Thoracic aorta (tissue), 2 donors: Measurements from ENCODE around the gene MAPKAPK3. TPM values are rescaled to one million over a fixed set of nuclear protein-coding genes. Genes with fewer than 3 reads are reported as not detected.

Experiments
- ATAC-seq: fragments of 150-250 bp; one replicate; pipeline ENCODE4 v1.8.0; 2017; ENCODE audit warnings: low read depth; ENCODE audit not compliant: insufficient number of reproducible peaks, low FRiP score
- DNase-seq: peaks from one replicate; pipeline ENCODE4 v3.0.0-alpha.2; 2020; ENCODE audit warnings: low spot score
- H3K27ac ChIP-seq, 2 donors: fragments of 200-600 bp; sonication (generic); 1 replicate in 1 of 2; 2 replicates in 1 of 2; pipeline ENCODE4 v1.5.1; 2016; ENCODE audit warnings: mild to moderate bottlenecking in 2 of 2, moderate library complexity in 2 of 2
- H3K27me3 ChIP-seq: fragments of 200-600 bp; sonication (generic); replicated peaks from 2 replicates; pipeline ENCODE4 v1.6.0; 2016; ENCODE audit warnings: mild to moderate bottlenecking; ENCODE audit not compliant: insufficient read depth
- H3K36me3 ChIP-seq: fragments of 200-600 bp; sonication (generic); one replicate; pipeline ENCODE4 v1.5.1; 2016
- H3K4me1 ChIP-seq, 2 donors: fragments of 200-600 bp; sonication (generic); 1 replicate in 1 of 2; 2 replicates in 1 of 2; pipeline versions ENCODE4 v1.5.1 to v1.6.0; 2016; ENCODE audit warnings: low read depth in 2 of 2, mild to moderate bottlenecking in 1 of 2; ENCODE audit not compliant: control insufficient read depth in 1 of 2
- H3K4me3 ChIP-seq: fragments of 200-600 bp; sonication (generic); 2 replicates; pipeline ENCODE4 v1.5.1; 2016; ENCODE audit warnings: mild to moderate bottlenecking
- H3K9me3 ChIP-seq: fragments of 200-600 bp; sonication (generic); 2 replicates; pipeline ENCODE4 v1.5.1; 2016
- total RNA-seq, 2 donors: library from RNA; depleted of rRNA; stranded (reverse); fragments of >200 nt; gene quantifications; one replicate each; pipeline versions ENCODE4 v1.1.0 to v1.2.3, GENCODE V29; 2016
- TF ChIP-seq, protein P1 (sequence below): fragments of 200-600 bp; sonication (generic); IDR thresholded peaks from one replicate; pipeline ENCODE4 v1.5.1; 2019; ENCODE audit warnings: antibody characterized with exemption

Gene MAPKAPK3
- total RNA-seq, 2 donors from 2014 or later, result 20.6 to 31.1 TPM

DNA sequence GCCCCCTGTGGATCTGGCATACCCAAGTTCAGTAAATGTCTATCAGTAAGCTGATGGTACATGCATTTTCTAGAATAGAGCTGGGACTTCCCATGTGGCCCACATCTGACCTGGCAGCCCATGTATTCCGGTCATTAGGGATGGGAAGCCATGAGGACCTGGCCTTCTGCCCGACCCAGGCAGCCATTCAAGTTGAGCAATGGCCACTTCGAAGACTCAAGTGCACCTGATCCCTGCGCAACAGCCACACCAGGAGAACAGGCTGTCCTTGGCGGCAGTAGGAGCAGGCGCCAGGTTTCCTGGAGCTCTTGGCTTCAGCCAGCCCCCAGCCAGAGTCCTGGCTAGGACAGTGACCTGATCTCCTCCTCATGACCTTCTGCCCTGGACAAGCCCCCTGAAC lies 33.1 kb upstream of the MAPKAPK3 start:
- H3K27me3 ChIP-seq, result no peaks in the 10 kb centered on the region
- TF ChIP-seq, protein P1, sequence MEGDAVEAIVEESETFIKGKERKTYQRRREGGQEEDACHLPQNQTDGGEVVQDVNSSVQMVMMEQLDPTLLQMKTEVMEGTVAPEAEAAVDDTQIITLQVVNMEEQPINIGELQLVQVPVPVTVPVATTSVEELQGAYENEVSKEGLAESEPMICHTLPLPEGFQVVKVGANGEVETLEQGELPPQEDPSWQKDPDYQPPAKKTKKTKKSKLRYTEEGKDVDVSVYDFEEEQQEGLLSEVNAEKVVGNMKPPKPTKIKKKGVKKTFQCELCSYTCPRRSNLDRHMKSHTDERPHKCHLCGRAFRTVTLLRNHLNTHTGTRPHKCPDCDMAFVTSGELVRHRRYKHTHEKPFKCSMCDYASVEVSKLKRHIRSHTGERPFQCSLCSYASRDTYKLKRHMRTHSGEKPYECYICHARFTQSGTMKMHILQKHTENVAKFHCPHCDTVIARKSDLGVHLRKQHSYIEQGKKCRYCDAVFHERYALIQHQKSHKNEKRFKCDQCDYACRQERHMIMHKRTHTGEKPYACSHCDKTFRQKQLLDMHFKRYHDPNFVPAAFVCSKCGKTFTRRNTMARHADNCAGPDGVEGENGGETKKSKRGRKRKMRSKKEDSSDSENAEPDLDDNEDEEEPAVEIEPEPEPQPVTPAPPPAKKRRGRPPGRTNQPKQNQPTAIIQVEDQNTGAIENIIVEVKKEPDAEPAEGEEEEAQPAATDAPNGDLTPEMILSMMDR, result no peak
- ATAC-seq (no peak), DNase-seq (no peak)
- peaks cover 9% of the 10 kb centered on the region for H3K36me3 ChIP-seq
- H3K4me3 ChIP-seq, result no peak overlapping the region
- H3K4me1 ChIP-seq, result peaks cover 12 to 49% of the 10 kb centered on the region in 2 donors
- peak overlapping the region in 1 of 2 donors; percentile 63 for H3K27ac ChIP-seq
- no peaks in the 10 kb centered on the region for H3K9me3 ChIP-seq

DNA sequence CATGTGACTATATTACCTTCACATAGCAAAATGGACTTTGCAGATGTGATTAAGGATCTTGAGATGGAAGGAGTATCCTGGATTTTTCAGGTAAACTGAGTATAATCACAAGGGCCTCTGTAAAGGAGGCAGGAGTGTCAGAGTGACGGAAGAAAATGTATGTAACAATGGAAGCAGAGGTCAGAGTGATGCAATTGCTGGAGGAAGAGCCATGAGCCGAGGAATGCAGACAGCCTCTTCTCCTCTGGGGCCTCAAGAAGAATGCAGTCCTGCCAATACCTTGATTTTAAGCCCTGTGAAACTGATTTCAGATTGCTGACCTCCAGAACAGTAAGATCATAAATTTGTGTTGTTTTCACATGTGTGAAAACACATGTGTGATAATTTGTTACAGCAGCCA lies 32.6 kb upstream of the MAPKAPK3 start:
- Histone ChIP-seq H3K27me3 (no peaks in the 10 kb centered on the region), H3K36me3 (peaks cover 9% of the 10 kb centered on the region), H3K27ac (no peak overlapping the region), H3K9me3 (no peaks in the 10 kb centered on the region), H3K4me3 (no peak overlapping the region), H3K4me1 (peaks cover 12 to 49% of the 10 kb centered on the region in 2 donors)
- TF ChIP-seq, protein P1, result no peak
- ATAC-seq, result no peak
- DNase-seq, result no peak

DNA sequence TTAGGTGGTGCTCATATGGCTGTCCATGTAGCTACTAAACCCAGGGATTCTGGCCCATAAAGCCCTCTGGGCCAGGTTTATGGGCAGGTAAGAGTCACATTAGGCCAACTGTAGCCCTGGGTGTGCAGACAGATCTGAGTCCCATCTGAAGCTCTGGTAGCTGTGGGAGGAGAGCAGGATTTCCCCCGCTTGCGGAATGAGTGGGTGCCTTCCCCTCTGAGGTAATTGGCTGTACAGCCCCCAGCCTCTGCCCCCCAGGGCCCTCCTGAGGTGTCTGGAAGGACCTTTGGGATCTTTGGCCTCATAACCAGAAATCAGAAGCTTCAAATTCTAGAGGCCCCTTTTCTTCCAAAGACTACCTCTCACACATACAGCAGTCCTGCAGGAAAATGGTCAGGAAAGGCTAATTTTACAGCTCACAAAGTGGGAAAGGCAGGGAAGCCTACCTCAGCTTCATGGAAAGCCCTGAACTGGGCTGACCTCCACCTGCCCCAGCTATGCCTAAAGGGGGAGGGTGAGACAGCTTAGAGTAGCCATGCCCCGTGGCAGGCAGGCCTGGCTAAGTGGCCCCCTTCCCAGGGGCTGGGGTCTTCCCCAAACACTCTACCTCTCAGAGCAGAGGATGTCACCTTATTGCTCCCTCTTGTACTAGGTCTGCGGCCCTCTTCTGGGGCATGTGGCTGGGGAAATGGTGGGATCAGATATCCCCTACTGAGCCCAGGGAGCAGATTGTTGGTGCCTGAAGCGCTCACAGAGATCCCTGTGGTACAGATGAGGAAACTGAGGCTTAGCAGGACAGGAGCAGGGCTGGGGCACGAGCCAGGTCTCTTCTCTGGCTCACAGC lies 30.8 kb upstream of the MAPKAPK3 start:
- ATAC-seq, result no peak
- no peaks in the 10 kb centered on the region for H3K9me3 ChIP-seq
- no peak overlapping the region for H3K27ac ChIP-seq
- peaks cover 12 to 46% of the 10 kb centered on the region in 2 donors for H3K4me1 ChIP-seq
- H3K27me3 ChIP-seq, result no peaks in the 10 kb centered on the region
- TF ChIP-seq, protein P1, result no peak
- no peak for DNase-seq
- no peaks in the 10 kb centered on the region for H3K36me3 ChIP-seq
- H3K4me3 ChIP-seq, result no peak overlapping the region

DNA sequence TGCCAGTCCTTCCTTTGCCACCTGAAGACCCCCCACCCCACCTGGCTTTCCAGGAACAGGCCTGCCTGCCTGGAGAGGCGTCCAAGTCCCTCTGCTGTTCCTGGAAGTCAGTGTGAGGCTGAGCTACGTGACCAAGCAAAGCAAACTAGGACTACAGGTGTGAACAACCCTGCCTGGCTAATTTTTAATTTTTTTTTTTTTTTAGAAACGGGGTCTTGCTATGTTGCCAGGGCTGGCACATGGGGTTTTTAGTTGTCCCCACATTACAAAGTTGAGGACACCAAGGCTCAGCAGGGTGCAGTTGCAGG lies 30.2 kb upstream of the MAPKAPK3 start:
- peaks cover 9 to 40% of the 10 kb centered on the region in 2 donors for H3K4me1 ChIP-seq
- no peak overlapping the region for H3K4me3 ChIP-seq
- DNase-seq (no peak), ATAC-seq (no peak)
- H3K36me3 ChIP-seq, result no peaks in the 10 kb centered on the region
- no peaks in the 10 kb centered on the region for H3K27me3 ChIP-seq
- TF ChIP-seq, protein P1, result no peak
- no peaks in the 10 kb centered on the region for H3K9me3 ChIP-seq
- no peak overlapping the region for H3K27ac ChIP-seq

DNA sequence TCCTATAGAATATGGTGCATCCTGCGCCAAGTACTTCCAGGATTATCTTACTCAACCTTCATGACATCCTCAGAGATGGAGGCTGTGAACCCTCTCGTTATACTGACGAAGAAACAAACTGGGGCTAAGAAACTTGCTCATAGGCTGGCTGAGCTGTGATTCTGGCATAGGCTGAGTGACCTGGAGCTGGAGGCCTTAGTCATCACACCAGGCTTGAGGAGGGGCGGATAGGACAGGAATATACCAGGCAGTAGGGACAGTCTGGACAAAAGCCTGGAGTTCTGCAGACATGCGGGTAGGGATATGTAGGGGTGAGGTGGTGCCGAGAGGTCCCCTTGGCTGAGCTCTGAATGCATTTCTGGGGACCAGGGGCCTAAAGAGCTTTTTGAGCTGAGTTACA lies 29.6 kb upstream of the MAPKAPK3 start:
- H3K27me3 ChIP-seq, result no peaks in the 10 kb centered on the region
- ATAC-seq, result no peak

More for the DNA sequence above, 29.6 kb upstream of the MAPKAPK3 start:
- H3K4me1 ChIP-seq, result peaks cover 4 to 33% of the 10 kb centered on the region in 2 donors
- no peak overlapping the region for H3K4me3 ChIP-seq
- H3K9me3 ChIP-seq, result no peaks in the 10 kb centered on the region
- TF ChIP-seq, protein P1, result no peak
- no peak overlapping the region for H3K27ac ChIP-seq
- no peaks in the 10 kb centered on the region for H3K36me3 ChIP-seq
- no peak for DNase-seq
